ENCODE measurements around the gene DOCK7. TPM values are rescaled to one million over a fixed set of nuclear protein-coding genes. Genes with fewer than 3 reads are reported as not detected.

DOCK7 gene
- polyA plus RNA-seq, 3 donors = 2.9 to 3.7 (median 3.5) TPM

DNA sequence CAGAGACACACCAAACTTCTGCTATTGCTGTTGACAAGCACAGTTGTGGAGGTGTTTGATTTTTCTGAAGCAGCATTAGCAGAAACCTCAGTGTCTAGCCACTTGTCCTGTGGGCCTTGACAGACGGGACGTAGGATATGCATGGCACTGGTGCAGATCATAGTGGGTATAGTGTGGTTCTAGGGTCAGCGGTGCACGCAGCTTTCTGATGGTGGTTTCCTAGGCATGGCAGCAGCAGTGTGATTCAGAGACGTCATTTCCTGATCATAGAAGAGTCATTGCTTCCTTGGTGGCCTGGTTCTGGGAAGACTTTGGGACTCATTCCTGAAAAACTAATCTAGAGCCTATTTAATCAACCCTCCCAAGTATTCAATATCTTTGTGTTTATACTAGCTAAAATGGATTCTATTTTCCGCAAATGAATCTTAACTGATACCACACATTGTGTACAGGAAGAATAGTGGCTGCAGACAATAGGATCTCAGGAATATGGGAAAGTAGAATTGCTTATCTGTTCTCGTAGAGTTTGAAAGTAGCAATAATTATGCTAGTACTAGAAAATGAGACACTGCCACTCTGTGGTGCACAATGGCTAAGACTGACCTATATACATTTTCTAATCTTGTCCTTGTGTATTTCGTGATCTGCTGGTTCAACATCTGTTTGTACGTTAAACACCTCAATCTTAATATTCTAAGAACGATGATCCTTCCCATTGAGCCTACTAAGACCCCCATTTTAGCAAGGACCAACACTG is 254.1 kb downstream of the DOCK7 start:
- Histone ChIP-seq H3K27me3 (ENCODE audit: control insufficient read depth in 2 of 2, insufficient read depth in 2 of 2, low read length in 2 of 2) (no peaks in the 10 kb centered on the region), H3K4me2 (replicated peaks; ENCODE audit: extremely low read depth, low read length, poor library complexity, severe bottlenecking) (no peak overlapping the region), H3K9me3 (replicated peaks in 1 of 2; ENCODE audit: control insufficient read depth in 1 of 2, insufficient read depth in 1 of 2, low read length in 2 of 2) (no peaks in the 10 kb centered on the region), H3K27ac (ENCODE audit: low read depth in 1 of 2, low read length in 2 of 2) (no peak overlapping the region), H3K4me1 (ENCODE audit: control insufficient read depth in 1 of 2, insufficient read depth in 2 of 2, low read length in 2 of 2) (peaks cover 16 to 21% of the 10 kb centered on the region in 2 donors), H3K79me2 (ENCODE audit: insufficient read depth, low read length) (peaks cover 22% of the 10 kb centered on the region), H3K9ac (ENCODE audit: insufficient read depth, low read length, poor library complexity, severe bottlenecking) (no peak overlapping the region), H3K36me3 (replicated peaks in 1 of 2; ENCODE audit: control insufficient read depth in 1 of 2, insufficient read depth in 2 of 2, low read length in 2 of 2) (no peaks in the 10 kb centered on the region), H4K20me1 (ENCODE audit: insufficient read depth, low read length) (no peaks in the 10 kb centered on the region), H3K4me3 (replicated peaks in 1 of 3; ENCODE audit: low read depth in 2 of 3, low read length in 3 of 3) (no peak overlapping the region), H2AFZ (ENCODE audit: insufficient read depth, low read depth, low read length, poor library complexity, severe bottlenecking) (no peak overlapping the region)
- H3K27me3 Mint-ChIP-seq (ENCODE audit: low read depth in 3 of 3) = peaks cover 0 to 2% (median 2%) of the 10 kb centered on the region in 3 donors
- TF ChIP-seq, protein P1, sequence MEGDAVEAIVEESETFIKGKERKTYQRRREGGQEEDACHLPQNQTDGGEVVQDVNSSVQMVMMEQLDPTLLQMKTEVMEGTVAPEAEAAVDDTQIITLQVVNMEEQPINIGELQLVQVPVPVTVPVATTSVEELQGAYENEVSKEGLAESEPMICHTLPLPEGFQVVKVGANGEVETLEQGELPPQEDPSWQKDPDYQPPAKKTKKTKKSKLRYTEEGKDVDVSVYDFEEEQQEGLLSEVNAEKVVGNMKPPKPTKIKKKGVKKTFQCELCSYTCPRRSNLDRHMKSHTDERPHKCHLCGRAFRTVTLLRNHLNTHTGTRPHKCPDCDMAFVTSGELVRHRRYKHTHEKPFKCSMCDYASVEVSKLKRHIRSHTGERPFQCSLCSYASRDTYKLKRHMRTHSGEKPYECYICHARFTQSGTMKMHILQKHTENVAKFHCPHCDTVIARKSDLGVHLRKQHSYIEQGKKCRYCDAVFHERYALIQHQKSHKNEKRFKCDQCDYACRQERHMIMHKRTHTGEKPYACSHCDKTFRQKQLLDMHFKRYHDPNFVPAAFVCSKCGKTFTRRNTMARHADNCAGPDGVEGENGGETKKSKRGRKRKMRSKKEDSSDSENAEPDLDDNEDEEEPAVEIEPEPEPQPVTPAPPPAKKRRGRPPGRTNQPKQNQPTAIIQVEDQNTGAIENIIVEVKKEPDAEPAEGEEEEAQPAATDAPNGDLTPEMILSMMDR (IDR thresholded peaks at IDR 0.05) = no peak
- peaks cover 2 to 3% of the 10 kb centered on the region in 2 donors for H3K36me3 Mint-ChIP-seq
- H3K9me3 Mint-ChIP-seq = no peaks in the 10 kb centered on the region
- H3K4me1 Mint-ChIP-seq = peaks cover 19% of the 10 kb centered on the region
- intact Hi-C loops (cut with micrococcal nuclease) = no loop called here
- H3K4me3 Mint-ChIP-seq = no peak overlapping the region
- WGBS (ENCODE audit: insufficient coverage) = 90% methylated on average over 2 of the region's 10 CpGs
- H3K27ac Mint-ChIP-seq = no peak overlapping the region
- no peak for DNase-seq

DNA sequence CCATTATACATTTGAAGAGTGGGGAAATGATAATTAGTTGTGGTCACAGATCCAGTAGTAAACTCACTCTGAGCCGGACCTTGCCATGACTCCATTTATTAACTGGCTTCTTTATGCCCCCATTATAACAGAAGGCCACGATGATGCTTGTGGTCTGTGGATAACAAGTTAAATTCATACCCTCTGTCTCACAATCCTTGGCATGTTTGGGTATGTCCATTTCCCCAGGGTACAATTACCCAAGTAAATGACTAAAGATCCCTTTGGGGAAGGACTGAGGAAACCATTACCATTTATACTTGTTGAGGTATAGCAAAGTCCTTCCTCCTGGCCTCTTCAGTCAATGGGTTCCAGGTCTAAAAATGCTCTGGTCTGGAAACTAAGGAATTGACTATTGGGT is 258.6 kb downstream of the DOCK7 start:
- no peaks in the 10 kb centered on the region for H3K4me1 ChIP-seq (ENCODE audit: control insufficient read depth in 1 of 2, insufficient read depth in 2 of 2, low read length in 2 of 2)
- H3K4me1 Mint-ChIP-seq = peaks cover 10% of the 10 kb centered on the region
- no peak overlapping the region for H3K4me3 Mint-ChIP-seq
- H3K9me3 Mint-ChIP-seq = no peaks in the 10 kb centered on the region
- intact Hi-C loops (cut with micrococcal nuclease) = no loop called here
- H3K4me3 ChIP-seq (replicated peaks in 1 of 3; ENCODE audit: low read depth in 2 of 3, low read length in 3 of 3) = no peak overlapping the region
- peaks cover 0 to under 1% (median 0%) of the 10 kb centered on the region in 3 donors for H3K27me3 Mint-ChIP-seq (ENCODE audit: low read depth in 3 of 3)
- no CpG with 5 or more reads among the region's 2 CpGs for WGBS (ENCODE audit: insufficient coverage)
- no peak overlapping the region for H3K27ac ChIP-seq (ENCODE audit: low read depth in 1 of 2, low read length in 2 of 2)
- DNase-seq = no peak
- H3K27ac Mint-ChIP-seq = no peak overlapping the region
- H3K36me3 Mint-ChIP-seq = no peaks in the 10 kb centered on the region
- H4K20me1 ChIP-seq (ENCODE audit: insufficient read depth, low read length) = no peaks in the 10 kb centered on the region
- no peaks in the 10 kb centered on the region for H3K36me3 ChIP-seq (replicated peaks in 1 of 2; ENCODE audit: control insufficient read depth in 1 of 2, insufficient read depth in 2 of 2, low read length in 2 of 2)
- H3K79me2 ChIP-seq (ENCODE audit: insufficient read depth, low read length) = no peaks in the 10 kb centered on the region
- no peak overlapping the region for H3K4me2 ChIP-seq (replicated peaks; ENCODE audit: extremely low read depth, low read length, poor library complexity, severe bottlenecking)
- H3K9ac ChIP-seq (ENCODE audit: insufficient read depth, low read length, poor library complexity, severe bottlenecking) = no peak overlapping the region
- H3K9me3 ChIP-seq (replicated peaks in 1 of 2; ENCODE audit: control insufficient read depth in 1 of 2, insufficient read depth in 1 of 2, low read length in 2 of 2) = no peaks in the 10 kb centered on the region
- H2AFZ ChIP-seq (ENCODE audit: insufficient read depth, low read depth, low read length, poor library complexity, severe bottlenecking) = no peak overlapping the region
- TF ChIP-seq, protein P1 (IDR thresholded peaks at IDR 0.05) = no peak
- H3K27me3 ChIP-seq (ENCODE audit: control insufficient read depth in 2 of 2, insufficient read depth in 2 of 2, low read length in 2 of 2) = no peaks in the 10 kb centered on the region

Data from CD14-positive monocyte (primary cell).